Kasumi-1 (cell line): ENCODE data around the gene BCAR3.

Experiments used
- DNase-seq, 2 experiments: peaks; one replicate each; lab custom pipeline; 2025; lab: John Stamatoyannopoulos, UW

Gene BCAR3

DNA sequence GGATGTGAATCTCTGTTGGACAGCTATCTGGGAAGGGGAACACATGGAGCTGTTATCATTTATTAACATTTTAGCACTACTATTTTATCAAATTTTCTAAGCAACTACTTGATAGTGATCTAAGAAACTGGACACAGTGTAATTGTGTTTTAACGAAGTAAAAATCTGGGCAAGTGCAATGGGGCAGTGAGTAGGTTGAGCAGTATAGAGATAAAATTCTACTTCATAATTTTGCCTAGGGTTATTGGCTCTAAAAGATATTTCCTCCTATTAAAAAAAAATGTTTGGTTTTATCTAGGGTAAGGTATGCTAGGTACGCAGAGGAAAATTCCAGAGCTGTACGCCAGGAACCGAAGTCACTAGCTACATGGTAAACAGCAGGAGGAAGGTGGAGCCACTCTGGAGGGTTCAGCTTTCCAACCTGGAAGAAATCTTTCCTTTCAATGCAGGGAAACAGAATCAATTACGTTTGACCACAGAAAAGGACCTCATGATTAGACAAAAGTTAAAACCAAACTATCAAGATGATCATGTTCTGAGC, 43.3 kb downstream of the BCAR3 start:
- no peak for DNase-seq

- no peak for DNase-seq
Observed at GRCh38 chr1:93636712-93637111, 44.9 kb downstream of the BCAR3 start.

- no peak for DNase-seq
Observed at GRCh38 chr1:93635614-93636543, 45.8 kb downstream of the BCAR3 start.

GRCh38 chr1:93633313-93633712, 48.3 kb downstream of the BCAR3 start:
- DNase-seq: no peak

DNA sequence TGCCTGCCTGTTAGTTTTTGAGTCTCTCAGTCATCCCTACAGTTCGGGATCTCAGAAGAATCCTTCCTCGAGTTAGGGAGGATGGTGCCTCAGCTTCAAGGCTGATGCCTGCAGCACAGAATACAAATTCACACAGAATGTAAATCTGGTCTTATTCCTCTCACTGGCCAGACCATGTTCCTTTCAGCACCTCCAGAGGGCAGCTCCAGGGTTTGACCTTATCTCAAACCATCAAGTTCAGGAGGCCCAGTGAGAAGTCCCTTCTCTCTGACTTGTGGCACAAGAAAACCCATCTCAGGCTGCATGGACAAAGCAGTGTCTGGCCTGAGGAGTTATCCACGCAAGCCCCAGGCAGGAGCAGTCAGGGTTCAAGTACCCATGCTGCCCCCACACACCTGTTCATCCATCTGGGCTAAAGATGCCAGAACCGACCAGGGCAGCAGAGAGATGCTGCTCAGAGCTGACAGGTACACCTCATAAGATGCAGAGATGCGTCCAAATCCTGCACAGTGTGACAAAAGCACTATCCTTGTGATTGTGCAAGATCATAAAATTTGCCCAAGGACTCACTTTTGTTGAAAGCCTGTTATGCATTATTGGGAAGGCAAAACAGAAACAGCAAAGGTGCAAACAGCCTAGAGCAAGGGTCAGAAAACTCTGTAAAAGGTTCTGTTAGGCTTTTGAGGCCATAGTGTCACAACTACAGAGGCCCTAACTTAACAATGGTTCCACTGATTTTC, 49.8 kb downstream of the BCAR3 start:
- DNase-seq: peak in 1 of 2 experiments; percentile 9

- DNase-seq: no peak
Observed at GRCh38 chr1:93630168-93630567, 51.5 kb downstream of the BCAR3 start.

GRCh38 chr1:93629101-93630059, 52.3 kb downstream of the BCAR3 start:
- peak; percentile 92 to 93 for DNase-seq

GRCh38 chr1:93628681-93629080, 53.0 kb downstream of the BCAR3 start:
- DNase-seq: no peak

DNA sequence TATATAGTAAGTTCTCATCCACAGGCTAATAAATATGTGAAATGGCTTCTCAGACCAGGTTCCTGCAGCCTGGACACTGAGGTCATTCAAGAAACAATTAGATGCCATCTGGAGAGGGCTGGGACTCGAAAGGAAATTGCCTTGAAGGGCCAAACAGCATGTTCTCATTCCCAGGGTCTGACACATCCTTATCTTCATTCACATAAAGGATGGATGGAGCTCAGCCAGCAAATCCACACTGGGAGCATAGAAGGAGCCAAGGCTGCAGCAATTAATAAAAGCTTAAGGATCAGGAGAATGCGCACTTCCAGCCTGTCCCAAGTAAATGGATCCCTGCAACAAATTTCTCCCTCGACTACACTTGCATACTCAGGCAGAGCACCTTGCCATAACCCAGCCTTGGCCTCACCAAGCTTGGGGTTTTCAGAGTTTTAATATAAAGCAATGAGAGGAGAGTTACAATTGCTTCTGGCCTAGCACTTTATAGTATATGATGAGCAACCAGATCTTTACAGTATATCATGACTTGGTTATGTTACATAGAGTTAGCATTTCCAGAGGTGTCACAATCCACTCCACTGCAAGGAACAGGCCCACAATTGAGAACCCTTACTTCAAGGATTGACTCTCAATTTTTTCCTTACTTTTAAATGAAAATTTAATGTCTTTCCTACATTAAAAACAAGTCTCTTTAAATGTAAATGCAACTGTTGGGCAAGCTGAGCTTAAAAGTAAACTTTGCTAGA, 55.9 kb downstream of the BCAR3 start:
- DNase-seq: no peak

- DNase-seq: no peak
Observed at GRCh38 chr1:93623875-93624274, 57.8 kb downstream of the BCAR3 start.

GRCh38 chr1:93623436-93623835, 58.2 kb downstream of the BCAR3 start:
- no peak for DNase-seq

DNA sequence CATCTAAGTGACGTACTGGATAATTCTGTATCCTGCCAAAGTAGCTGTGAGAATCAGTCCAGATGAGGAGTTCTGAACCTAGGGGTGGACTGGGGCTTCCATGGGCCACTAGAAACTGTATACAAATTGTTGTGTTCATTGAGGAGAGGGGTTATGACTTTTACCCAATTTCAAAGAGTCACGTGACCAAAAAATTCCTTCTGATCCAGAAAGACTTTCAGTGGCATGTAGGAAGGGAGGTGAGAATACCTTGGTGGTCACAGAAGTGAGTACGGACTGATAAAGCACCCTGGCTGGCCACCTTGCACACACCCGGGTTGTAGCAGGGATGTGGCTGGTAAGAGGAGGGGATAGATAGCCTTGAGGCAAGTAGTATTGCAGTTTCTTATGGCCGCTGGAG, 60.4 kb downstream of the BCAR3 start:
- no peak for DNase-seq

DNA sequence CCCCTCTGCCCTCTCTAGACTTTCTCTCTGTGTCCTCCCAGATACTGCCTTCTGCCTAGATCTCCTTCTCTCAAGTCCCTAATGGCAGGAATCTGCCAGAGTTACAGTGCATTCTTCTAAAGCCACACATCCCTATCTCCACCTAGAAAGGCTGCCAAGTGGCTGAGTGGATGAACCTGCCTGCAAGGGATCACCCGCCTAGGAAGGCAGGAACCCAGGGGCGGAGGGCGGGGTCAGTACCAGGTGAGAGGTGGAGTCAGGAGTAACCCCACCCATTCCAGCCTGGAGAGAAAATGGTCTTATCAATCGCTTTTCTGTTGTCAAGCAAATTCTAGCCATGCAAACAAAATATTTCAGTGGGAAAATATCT, 60.8 kb downstream of the BCAR3 start:
- DNase-seq: no peak

DNA sequence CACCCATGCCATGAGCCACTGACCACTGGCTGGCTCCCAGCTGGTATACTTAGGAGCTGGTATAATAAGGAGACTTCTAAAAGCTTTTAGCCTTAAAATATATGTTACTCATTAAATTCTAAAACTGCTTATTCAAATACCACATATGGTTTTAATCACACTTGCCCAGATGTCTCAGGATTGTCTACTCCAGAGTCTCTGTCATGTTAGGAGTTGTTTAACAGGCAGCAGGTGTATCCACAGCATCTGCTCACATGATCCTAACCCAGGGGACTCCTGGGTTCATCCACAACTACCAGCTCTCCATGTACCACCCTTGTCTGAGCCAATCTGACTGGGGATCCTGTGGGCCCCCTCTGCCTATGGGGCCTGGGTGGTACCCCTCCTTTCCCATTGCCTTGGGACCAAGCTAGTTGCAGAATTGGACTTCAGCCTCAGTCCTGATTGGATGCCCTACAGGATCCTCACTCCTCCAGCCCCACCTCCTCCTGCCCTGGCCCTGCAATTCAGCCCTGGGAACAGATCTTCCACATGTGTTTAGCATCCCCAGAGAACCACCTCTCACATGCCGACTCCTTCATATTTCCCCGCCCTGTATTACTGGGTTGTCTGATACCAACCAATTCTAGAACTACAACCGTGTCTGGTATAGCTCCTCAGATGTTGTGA, 61.3 kb downstream of the BCAR3 start:
- no peak for DNase-seq

GRCh38 chr1:93619507-93620171, 62.0 kb downstream of the BCAR3 start:
- DNase-seq: peak in 1 of 2 experiments; percentile 7

GRCh38 chr1:93617670-93618499, 63.8 kb downstream of the BCAR3 start:
- no peak for DNase-seq

GRCh38 chr1:93616996-93617669, 64.5 kb downstream of the BCAR3 start:
- peak in 1 of 2 experiments; percentile 2 for DNase-seq

GRCh38 chr1:93616221-93616995, 65.2 kb downstream of the BCAR3 start:
- DNase-seq: no peak
